H1 (cell line): ENCODE data around the gene IGFBP3.

Experiments used
- BRCA1 ChIP-seq: IDR thresholded peaks from 2 replicates; pipeline ENCODE4 v1.6.1; 2012; ENCODE audit warnings: low read depth, low read length, improper control_type of control experiment
- CEBPB ChIP-seq: IDR thresholded peaks from 2 replicates; pipeline ENCODE4 v1.6.1; 2012; ENCODE audit warnings: low read depth, low read length
- EP300 ChIP-seq, 2 experiments: IDR thresholded peaks; 1 replicate in 1 of 2; 2 replicates in 1 of 2; pipeline ENCODE4 v1.6.1; 2011 to 2012; ENCODE audit warnings: low read depth in 2 of 2, low read length in 2 of 2, mild to moderate bottlenecking in 2 of 2, borderline replicate concordance in 1 of 2, inconsistent platforms in 1 of 2, moderate library complexity in 1 of 2
- KDM5A ChIP-seq: fragments of 200-600 bp; IDR thresholded peaks from 2 replicates; pipeline ENCODE4 v1.7.1; 2012; ENCODE audit warnings: mild to moderate bottlenecking, low read length, inconsistent platforms, mixed read lengths
- POLR2A ChIP-seq, 2 experiments: IDR thresholded peaks; 1 replicate in 1 of 2; 2 replicates in 1 of 2; pipeline ENCODE4 v1.6.1; 2011; ENCODE audit warnings: low read depth in 2 of 2, low read length in 2 of 2, mild to moderate bottlenecking in 2 of 2; ENCODE audit errors: control extremely low read depth in 1 of 2
- POLR2AphosphoS5 ChIP-seq: IDR thresholded peaks from 2 replicates; pipeline ENCODE4 v1.6.1; 2011; ENCODE audit warnings: low read depth, low read length
- RAD21 ChIP-seq, 2 experiments: IDR thresholded peaks in 1 of 2; conservative IDR thresholded peaks in 1 of 2; 2 replicates each; pipeline ENCODE4 v1.6.1; 2011; ENCODE audit warnings: low read depth in 2 of 2, low read length in 2 of 2, improper control_type of control experiment in 1 of 2, inconsistent platforms in 1 of 2, mild to moderate bottlenecking in 1 of 2, moderate library complexity in 1 of 2
- RFX5 ChIP-seq: IDR thresholded peaks from 2 replicates; pipeline ENCODE4 v1.6.1; 2011; ENCODE audit warnings: low read depth, low read length, improper control_type of control experiment, borderline replicate concordance
- SIX5 ChIP-seq: IDR thresholded peaks from 2 replicates; pipeline ENCODE4 v1.6.1; 2011; ENCODE audit warnings: mild to moderate bottlenecking, low read depth, low read length
- TAF1 ChIP-seq: IDR thresholded peaks from 2 replicates; pipeline ENCODE4 v1.6.1; 2011; ENCODE audit warnings: mild to moderate bottlenecking, low read depth, low read length
- TBP ChIP-seq: IDR thresholded peaks from 2 replicates; pipeline ENCODE4 v1.6.1; 2011; ENCODE audit warnings: low read depth, low read length, improper control_type of control experiment
- TEAD4 ChIP-seq: IDR thresholded peaks from 2 replicates; pipeline ENCODE4 v1.6.1; 2012; ENCODE audit warnings: low read depth, low read length, inconsistent platforms, mixed read lengths
- USF2 ChIP-seq: IDR thresholded peaks from 2 replicates; pipeline ENCODE4 v1.6.1; 2011; ENCODE audit warnings: low read length, improper control_type of control experiment
- TF ChIP-seq, protein P1 (sequence below), 3 experiments: IDR thresholded peaks; 1 replicate in 2 of 3; 2 replicates in 1 of 3; pipeline versions ENCODE4 v1.5.1 to v1.6.1; 2011; ENCODE audit warnings: low read length in 3 of 3, mild to moderate bottlenecking in 3 of 3, inconsistent platforms in 2 of 3, low read depth in 1 of 3, moderate library complexity in 1 of 3; ENCODE audit not compliant: insufficient read depth in 1 of 3; ENCODE audit errors: control extremely low read depth in 1 of 3

DNA sequence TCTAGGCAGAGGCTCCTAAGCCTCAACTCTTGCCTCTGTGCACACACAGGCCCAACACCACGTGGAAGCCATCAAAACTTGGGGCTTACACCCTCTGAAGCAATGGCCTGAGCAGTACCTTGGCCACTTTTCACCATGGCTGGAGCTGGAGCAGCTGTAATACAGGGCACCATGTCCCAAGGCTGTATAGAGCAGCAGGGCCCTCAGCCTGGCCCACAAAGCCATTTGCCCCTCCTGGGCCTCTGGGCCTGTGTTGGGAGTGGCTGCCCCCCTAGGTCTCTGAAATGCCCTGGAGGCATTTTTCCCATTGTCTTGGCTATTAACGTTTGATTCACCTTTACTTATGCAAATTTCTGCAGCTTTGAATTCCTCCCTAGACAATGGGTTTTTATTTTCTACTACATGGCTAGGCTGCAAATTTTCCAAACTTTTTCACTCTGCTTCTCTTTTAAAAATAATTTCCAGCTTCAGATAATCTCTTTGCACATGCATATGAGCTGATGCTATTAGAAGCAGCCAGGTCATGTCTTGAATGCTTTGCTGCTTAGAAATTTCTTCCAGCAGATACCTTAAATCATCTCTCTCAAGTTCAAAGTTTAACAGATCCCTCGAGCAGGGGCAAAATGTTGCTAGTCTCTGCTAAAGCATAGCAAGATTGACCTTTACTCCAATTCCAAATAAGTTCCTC is 42.5 kb downstream of the IGFBP3 start:
- TF ChIP-seq CEBPB (no peak), TAF1 (no peak), RFX5 (no peak), TEAD4 (no peak), EP300 (IDR thresholded peaks at IDR 0.05; ENCODE audit: borderline replicate concordance in 1 of 2, low read depth in 2 of 2, low read length in 2 of 2) (no peak), POLR2A (IDR thresholded peaks at IDR 0.05; ENCODE audit: control extremely low read depth in 1 of 2, low read depth in 2 of 2, low read length in 2 of 2) (no peak), POLR2AphosphoS5 (no peak), KDM5A (no peak), SIX5 (no peak), TBP (no peak), RAD21 (IDR thresholded peaks at IDR 0.05 in 1 of 2, conservative IDR thresholded peaks at IDR 0.05 in 1 of 2; ENCODE audit: low read depth in 2 of 2, low read length in 2 of 2) (no peak), BRCA1 (no peak), USF2 (no peak)
- TF ChIP-seq, protein P1, sequence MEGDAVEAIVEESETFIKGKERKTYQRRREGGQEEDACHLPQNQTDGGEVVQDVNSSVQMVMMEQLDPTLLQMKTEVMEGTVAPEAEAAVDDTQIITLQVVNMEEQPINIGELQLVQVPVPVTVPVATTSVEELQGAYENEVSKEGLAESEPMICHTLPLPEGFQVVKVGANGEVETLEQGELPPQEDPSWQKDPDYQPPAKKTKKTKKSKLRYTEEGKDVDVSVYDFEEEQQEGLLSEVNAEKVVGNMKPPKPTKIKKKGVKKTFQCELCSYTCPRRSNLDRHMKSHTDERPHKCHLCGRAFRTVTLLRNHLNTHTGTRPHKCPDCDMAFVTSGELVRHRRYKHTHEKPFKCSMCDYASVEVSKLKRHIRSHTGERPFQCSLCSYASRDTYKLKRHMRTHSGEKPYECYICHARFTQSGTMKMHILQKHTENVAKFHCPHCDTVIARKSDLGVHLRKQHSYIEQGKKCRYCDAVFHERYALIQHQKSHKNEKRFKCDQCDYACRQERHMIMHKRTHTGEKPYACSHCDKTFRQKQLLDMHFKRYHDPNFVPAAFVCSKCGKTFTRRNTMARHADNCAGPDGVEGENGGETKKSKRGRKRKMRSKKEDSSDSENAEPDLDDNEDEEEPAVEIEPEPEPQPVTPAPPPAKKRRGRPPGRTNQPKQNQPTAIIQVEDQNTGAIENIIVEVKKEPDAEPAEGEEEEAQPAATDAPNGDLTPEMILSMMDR (IDR thresholded peaks at IDR 0.05; ENCODE audit: control extremely low read depth in 1 of 3, insufficient read depth in 1 of 3, low read depth in 1 of 3, low read length in 3 of 3), result no peak
